HepG2 (cell line): ENCODE data around the gene RER1. TPM values are rescaled to one million over a fixed set of nuclear protein-coding genes. Genes with fewer than 3 reads are reported as not detected.
A peak's percentile ranks its signal among the peaks of the same experiment; 100 is the strongest.

Experiments used
- AHR ChIP-seq: IDR thresholded peaks from 2 replicates; pipeline ENCODE4 v1.6.1; 2018; ENCODE audit warnings: missing genetic modification reagents, missing compliant biosample characterization
- ARID2 ChIP-seq: sonication (generic); formaldehyde crosslinking; IDR thresholded peaks from 2 replicates; pipeline ENCODE4 v1.8.1; 2022; ENCODE audit warnings: mild to moderate bottlenecking, missing genetic modification reagents, borderline replicate concordance
- DMAP1 ChIP-seq: IDR thresholded peaks from 2 replicates; pipeline ENCODE4 v1.6.1; 2016
- ESRRA ChIP-seq: sonication (generic); formaldehyde crosslinking; IDR thresholded peaks from 2 replicates; pipeline ENCODE4 v1.5.1; 2020; ENCODE audit warnings: mild to moderate bottlenecking, low read depth, missing genetic modification reagents
- HOXA9 ChIP-seq: sonication (generic); formaldehyde crosslinking; IDR thresholded peaks from 2 replicates; pipeline ENCODE4 v1.8.1; 2022; ENCODE audit warnings: missing genetic modification reagents, mild to moderate bottlenecking, moderate library complexity, borderline replicate concordance
- KLF9 ChIP-seq: IDR thresholded peaks from 2 replicates; pipeline ENCODE4 v1.6.1; 2016; ENCODE audit warnings: low read depth
- NFKB2 ChIP-seq: sonication (generic); formaldehyde crosslinking; IDR thresholded peaks from 2 replicates; pipeline ENCODE4 v1.4.0; 2020; ENCODE audit warnings: missing genetic modification reagents, borderline replicate concordance
- PHF8 ChIP-seq: sonication (generic); formaldehyde crosslinking; IDR thresholded peaks from 2 replicates; pipeline ENCODE4 v1.5.0; 2020; ENCODE audit warnings: missing genetic modification reagents
- RFXANK ChIP-seq: IDR thresholded peaks from 2 replicates; pipeline ENCODE4 v1.6.1; 2016
- SRSF9 ChIP-seq: fragments of 200-400 bp; formaldehyde crosslinking; IDR thresholded peaks from 2 replicates; pipeline ENCODE4 v1.6.1; 2018; ENCODE audit warnings: borderline replicate concordance, mild to moderate bottlenecking, low read depth, low read length; ENCODE audit not compliant: insufficient read depth, poor library complexity, severe bottlenecking
- TAF1 ChIP-seq: sonication (generic); formaldehyde crosslinking; IDR thresholded peaks from 2 replicates; pipeline ENCODE4 v1.4.0; 2020; ENCODE audit warnings: missing genetic modification reagents
- TARDBP ChIP-seq: sonication (generic); formaldehyde crosslinking; IDR thresholded peaks from 2 replicates; pipeline ENCODE4 v1.8.0; 2022; ENCODE audit warnings: mild to moderate bottlenecking, missing genetic modification reagents
- ZNF235 ChIP-seq: sonication (generic); formaldehyde crosslinking; IDR thresholded peaks from 2 replicates; pipeline ENCODE4 v1.8.1; 2023; ENCODE audit warnings: mild to moderate bottlenecking, missing genetic modification reagents, borderline replicate concordance
- ZNF24 ChIP-seq: fragments of 450-650 bp; IDR thresholded peaks from 2 replicates; pipeline ENCODE4 v1.6.1; 2017; ENCODE audit warnings: antibody characterized with exemption, mild to moderate bottlenecking
- ZNF430 ChIP-seq: sonication (generic); formaldehyde crosslinking; IDR thresholded peaks from 2 replicates; pipeline ENCODE4 v1.9.0; 2021; ENCODE audit warnings: mild to moderate bottlenecking, missing genetic modification reagents
- ZNF446 ChIP-seq: sonication (generic); formaldehyde crosslinking; IDR thresholded peaks from 2 replicates; pipeline ENCODE4 v1.5.0; 2020; ENCODE audit warnings: mild to moderate bottlenecking, missing genetic modification reagents
- ZNF616 ChIP-seq: sonication (generic); formaldehyde crosslinking; IDR thresholded peaks from 2 replicates; pipeline ENCODE4 v1.5.0; 2020; ENCODE audit warnings: low read depth, mild to moderate bottlenecking, missing genetic modification reagents
- ZNF792 ChIP-seq: IDR thresholded peaks from 2 replicates; pipeline ENCODE4 v1.6.1; 2016
- ZSCAN9 ChIP-seq: IDR thresholded peaks from 2 replicates; pipeline ENCODE4 v1.6.1; 2016; ENCODE audit warnings: borderline replicate concordance
- polyA plus RNA-seq, 8 experiments: library from polyadenylated mRNA; depleted of rRNA in 3 of 8; stranded (reverse) in 7 of 8; unstranded in 1 of 8; fragments of >200 nt; fragmentation: Illumina TruSeq in 4 of 8; extraction: Trizol in 4 of 8; gene quantifications; 2 replicates each; pipeline versions ENCODE4 v1.2.1 to v1.2.3, GENCODE V29; 2011 to 2016; ENCODE audit warnings: low read depth in 4 of 8, missing spikeins in 1 of 8, mixed read lengths in 1 of 8; ENCODE audit not compliant: insufficient read depth in 1 of 8
- total RNA-seq, 5 experiments: library from RNA; depleted of rRNA; stranded (reverse); fragments of >200 nt; fragmentation: Illumina TruSeq; extraction: Trizol; gene quantifications; 2 replicates each; pipeline ENCODE4 v1.2.3, GENCODE V29; 2016; ENCODE audit warnings: low read depth in 1 of 5
- TF ChIP-seq, protein P1 (sequence below): IDR thresholded peaks from 2 replicates; pipeline ENCODE4 v1.6.1; 2016
- TF ChIP-seq, protein P2 (sequence below): fragments of 450-650 bp; IDR thresholded peaks from 2 replicates; pipeline ENCODE4 v1.6.1; 2016
- TF ChIP-seq, protein P3 (sequence below): sonication (generic); formaldehyde crosslinking; IDR thresholded peaks from 2 replicates; pipeline ENCODE4 v1.8.1; 2023; ENCODE audit warnings: mild to moderate bottlenecking, inconsistent platforms, moderate library complexity, missing genetic modification reagents, borderline replicate concordance
- TF ChIP-seq, protein P4 (sequence below): sonication (generic); formaldehyde crosslinking; IDR thresholded peaks from 2 replicates; pipeline ENCODE4 v1.4.0; 2020; ENCODE audit warnings: low read depth, mild to moderate bottlenecking, missing genetic modification reagents
- TF ChIP-seq, protein P5 (sequence below): sonication (generic); formaldehyde crosslinking; IDR thresholded peaks from 2 replicates; pipeline ENCODE4 v1.4.0; 2020; ENCODE audit warnings: mild to moderate bottlenecking, missing genetic modification reagents

The RER1 gene
- total and polyA plus RNA-seq, 2 of the 13 experiments (the other 11 are each of a cell fraction or from before 2014, with no cell fraction given), result 128 to 164 TPM

DNA sequence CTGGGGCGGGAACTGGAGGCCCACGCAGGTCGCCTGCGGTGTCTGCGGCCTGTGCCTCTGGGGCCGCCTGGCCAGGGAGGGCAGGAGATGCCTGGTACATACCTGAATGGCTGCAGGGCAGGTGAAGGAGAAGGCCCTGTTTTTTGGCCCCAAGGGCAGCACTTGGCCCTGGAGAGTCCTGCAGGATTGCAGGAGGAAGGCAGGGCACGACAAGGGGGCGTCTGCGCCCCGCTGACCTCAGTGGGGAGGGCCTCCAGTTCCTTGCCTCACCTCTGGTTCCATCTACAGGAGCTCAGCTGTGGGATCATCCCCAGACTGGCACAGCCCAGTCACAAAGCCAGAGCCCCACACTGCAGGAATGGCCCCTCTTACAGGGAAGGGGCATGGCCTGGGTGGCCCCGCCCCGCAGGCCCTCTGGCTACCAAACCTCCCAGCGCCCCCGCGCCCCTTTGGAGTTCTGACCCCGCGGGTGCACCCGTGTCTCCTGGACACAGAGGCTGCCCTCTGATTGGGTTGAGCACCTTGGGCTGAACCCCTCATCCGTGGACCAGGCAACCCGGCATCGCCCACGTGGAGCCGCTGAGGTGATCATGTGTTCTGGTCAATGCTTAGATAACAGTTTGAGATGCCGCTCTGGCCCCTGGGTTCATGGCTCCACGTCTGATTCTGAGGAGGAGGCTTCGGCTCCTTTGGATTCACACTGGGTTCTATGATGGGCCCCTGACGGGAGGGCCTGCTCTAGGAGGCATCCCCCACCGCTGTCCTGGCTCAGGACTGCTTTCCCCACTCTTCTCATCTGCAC, 22.1 kb downstream of the RER1 start (continued):
- TF ChIP-seq TAF1 (CRISPR knock-in tag) (peak; percentile 34), ARID2 (CRISPR knock-in tag) (0 out of 2 replicates have a peak, but pooled peaks have one; percentile 53), TARDBP (peak; percentile 29; the same call in 1 of the 2 replicates), ZNF446 (CRISPR knock-in tag) (no peak), HOXA9 (CRISPR knock-in tag) (0 out of 2 replicates have a peak, but pooled peaks have one; percentile 63), ZNF792 (CRISPR knock-in tag) (0 out of 2 replicates have a peak, but pooled peaks have one; percentile 7), PHF8 (no peak), ZNF430 (CRISPR knock-in tag) (peak; percentile 93), AHR (CRISPR knock-in tag) (peak; percentile 63; the same call in 1 of the 2 replicates), SRSF9 (no peak), ZNF24 (no peak), KLF9 (CRISPR knock-in tag) (no peak), ESRRA (CRISPR knock-in tag) (no peak), RFXANK (CRISPR knock-in tag) (no peak), NFKB2 (peak; percentile 54; the same call in 1 of the 2 replicates), DMAP1 (CRISPR knock-in tag) (peak; percentile 45; the same call in 1 of the 2 replicates), ZNF235 (peak; percentile 34; the same call in 1 of the 2 replicates), ZSCAN9 (0 out of 2 replicates have a peak, but pooled peaks have one; percentile 11), ZNF616 (CRISPR knock-in tag) (peak; percentile 61; the same call in 1 of the 2 replicates)
- TF ChIP-seq, protein P1, sequence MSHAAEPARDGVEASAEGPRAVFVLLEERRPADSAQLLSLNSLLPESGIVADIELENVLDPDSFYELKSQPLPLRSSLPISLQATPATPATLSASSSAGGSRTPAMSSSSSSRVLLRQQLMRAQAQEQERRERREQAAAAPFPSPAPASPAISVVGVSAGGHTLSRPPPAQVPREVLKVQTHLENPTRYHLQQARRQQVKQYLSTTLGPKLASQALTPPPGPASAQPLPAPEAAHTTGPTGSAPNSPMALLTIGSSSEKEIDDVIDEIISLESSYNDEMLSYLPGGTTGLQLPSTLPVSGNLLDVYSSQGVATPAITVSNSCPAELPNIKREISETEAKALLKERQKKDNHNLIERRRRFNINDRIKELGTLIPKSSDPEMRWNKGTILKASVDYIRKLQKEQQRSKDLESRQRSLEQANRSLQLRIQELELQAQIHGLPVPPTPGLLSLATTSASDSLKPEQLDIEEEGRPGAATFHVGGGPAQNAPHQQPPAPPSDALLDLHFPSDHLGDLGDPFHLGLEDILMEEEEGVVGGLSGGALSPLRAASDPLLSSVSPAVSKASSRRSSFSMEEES (CRISPR knock-in tag), result peak; percentile 54
- TF ChIP-seq, protein P2, sequence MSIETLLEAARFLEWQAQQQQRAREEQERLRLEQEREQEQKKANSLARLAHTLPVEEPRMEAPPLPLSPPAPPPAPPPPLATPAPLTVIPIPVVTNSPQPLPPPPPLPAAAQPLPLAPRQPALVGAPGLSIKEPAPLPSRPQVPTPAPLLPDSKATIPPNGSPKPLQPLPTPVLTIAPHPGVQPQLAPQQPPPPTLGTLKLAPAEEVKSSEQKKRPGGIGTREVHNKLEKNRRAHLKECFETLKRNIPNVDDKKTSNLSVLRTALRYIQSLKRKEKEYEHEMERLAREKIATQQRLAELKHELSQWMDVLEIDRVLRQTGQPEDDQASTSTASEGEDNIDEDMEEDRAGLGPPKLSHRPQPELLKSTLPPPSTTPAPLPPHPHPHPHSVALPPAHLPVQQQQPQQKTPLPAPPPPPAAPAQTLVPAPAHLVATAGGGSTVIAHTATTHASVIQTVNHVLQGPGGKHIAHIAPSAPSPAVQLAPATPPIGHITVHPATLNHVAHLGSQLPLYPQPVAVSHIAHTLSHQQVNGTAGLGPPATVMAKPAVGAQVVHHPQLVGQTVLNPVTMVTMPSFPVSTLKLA, result peak; percentile 90
- TF ChIP-seq, protein P3, sequence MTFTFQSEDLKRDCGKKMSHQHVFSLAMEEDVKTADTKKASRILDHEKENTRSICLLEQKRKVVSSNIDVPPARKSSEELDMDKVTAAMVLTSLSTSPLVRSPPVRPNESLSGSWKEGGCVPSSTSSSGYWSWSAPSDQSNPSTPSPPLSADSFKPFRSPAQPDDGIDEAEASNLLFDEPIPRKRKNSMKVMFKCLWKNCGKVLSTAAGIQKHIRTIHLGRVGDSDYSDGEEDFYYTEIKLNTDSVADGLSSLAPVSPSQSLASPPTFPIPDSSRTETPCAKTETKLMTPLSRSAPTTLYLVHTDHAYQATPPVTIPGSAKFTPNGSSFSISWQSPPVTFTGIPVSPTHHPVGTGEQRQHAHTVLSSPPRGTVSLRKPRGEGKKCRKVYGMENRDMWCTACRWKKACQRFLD (CRISPR knock-in tag), result no peak
- TF ChIP-seq, protein P4, sequence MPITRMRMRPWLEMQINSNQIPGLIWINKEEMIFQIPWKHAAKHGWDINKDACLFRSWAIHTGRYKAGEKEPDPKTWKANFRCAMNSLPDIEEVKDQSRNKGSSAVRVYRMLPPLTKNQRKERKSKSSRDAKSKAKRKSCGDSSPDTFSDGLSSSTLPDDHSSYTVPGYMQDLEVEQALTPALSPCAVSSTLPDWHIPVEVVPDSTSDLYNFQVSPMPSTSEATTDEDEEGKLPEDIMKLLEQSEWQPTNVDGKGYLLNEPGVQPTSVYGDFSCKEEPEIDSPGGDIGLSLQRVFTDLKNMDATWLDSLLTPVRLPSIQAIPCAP (CRISPR knock-in tag), result no peak
- TF ChIP-seq, protein P5, sequence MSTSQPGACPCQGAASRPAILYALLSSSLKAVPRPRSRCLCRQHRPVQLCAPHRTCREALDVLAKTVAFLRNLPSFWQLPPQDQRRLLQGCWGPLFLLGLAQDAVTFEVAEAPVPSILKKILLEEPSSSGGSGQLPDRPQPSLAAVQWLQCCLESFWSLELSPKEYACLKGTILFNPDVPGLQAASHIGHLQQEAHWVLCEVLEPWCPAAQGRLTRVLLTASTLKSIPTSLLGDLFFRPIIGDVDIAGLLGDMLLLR (CRISPR knock-in tag), result no peak
